Smooth muscle cell (in vitro differentiated cells): ENCODE data around the gene SEMA5B. TPM values are rescaled to one million over a fixed set of nuclear protein-coding genes. Genes with fewer than 3 reads are reported as not detected.

Experiments
- DNase-seq: peaks from one replicate; lab custom pipeline; 2025; ENCODE audit not compliant: unreplicated experiment; lab: John Stamatoyannopoulos, UW
- H2AFZ ChIP-seq: fragments of 200-600 bp; sonication (generic); 2 replicates; pipeline ENCODE4 v1.6.0; 2016; ENCODE audit warnings: antibody characterized with exemption, low read depth, mild to moderate bottlenecking
- H3F3A ChIP-seq: fragments of 200-600 bp; sonication (generic); 2 replicates; pipeline ENCODE4 v1.6.0; 2017; ENCODE audit warnings: antibody characterized with exemption, low read depth
- H3K27ac ChIP-seq: fragments of 200-600 bp; sonication (generic); 2 replicates; pipeline ENCODE4 v1.5.1; 2016; ENCODE audit warnings: low read depth, mild to moderate bottlenecking
- H3K27me3 ChIP-seq: fragments of 200-600 bp; sonication (generic); 2 replicates; pipeline ENCODE4 v1.6.1; 2016; ENCODE audit warnings: low read depth, mild to moderate bottlenecking
- H3K36me3 ChIP-seq: fragments of 200-600 bp; sonication (generic); 2 replicates; pipeline ENCODE4 v1.5.1; 2016; ENCODE audit warnings: low read depth
- H3K4me1 ChIP-seq: fragments of 200-600 bp; sonication (generic); 2 replicates; pipeline ENCODE4 v1.5.1; 2016; ENCODE audit warnings: low read depth
- H3K4me2 ChIP-seq: fragments of 200-600 bp; sonication (generic); 2 replicates; pipeline ENCODE4 v1.6.0; 2016; ENCODE audit warnings: mild to moderate bottlenecking
- H3K4me3 ChIP-seq: fragments of 200-600 bp; sonication (generic); 2 replicates; pipeline ENCODE4 v1.5.1; 2016; ENCODE audit warnings: mild to moderate bottlenecking
- H3K79me2 ChIP-seq: fragments of 200-600 bp; sonication (generic); 2 replicates; pipeline ENCODE4 v1.6.0; 2016; ENCODE audit warnings: low read depth, mild to moderate bottlenecking
- H3K9ac ChIP-seq: fragments of 200-600 bp; sonication (generic); 2 replicates; pipeline ENCODE4 v1.6.0; 2016; ENCODE audit warnings: low read depth
- H3K9me3 ChIP-seq: fragments of 200-600 bp; sonication (generic); replicated peaks from 2 replicates; pipeline ENCODE4 v1.5.1; 2016; ENCODE audit warnings: low read depth
- H4K20me1 ChIP-seq: fragments of 200-600 bp; sonication (generic); 2 replicates; pipeline ENCODE4 v1.6.0; 2016; ENCODE audit warnings: low read depth
- CTCF ChIP-seq: fragments of 200-600 bp; sonication (generic); IDR thresholded peaks from 2 replicates; pipeline ENCODE4 v1.5.1; 2017; ENCODE audit warnings: borderline replicate concordance, mild to moderate bottlenecking, antibody characterized with exemption; ENCODE audit not compliant: insufficient read depth, poor library complexity, severe bottlenecking
- polyA plus RNA-seq: library from polyadenylated mRNA; unstranded; fragments of >200 nt; fragmentation: Nextera tagmentation; extraction: Ambion mirVana; gene quantifications from 2 replicates; pipeline ENCODE4 v1.2.1, GENCODE V29; 2016
- total RNA-seq: library from RNA; depleted of rRNA; stranded (reverse); fragments of >200 nt; gene quantifications from 2 replicates; pipeline ENCODE4 v1.2.3, GENCODE V29; 2014

The SEMA5B gene
- total and polyA plus RNA-seq, 2 experiments from 2014 or later, result not detected

DNA sequence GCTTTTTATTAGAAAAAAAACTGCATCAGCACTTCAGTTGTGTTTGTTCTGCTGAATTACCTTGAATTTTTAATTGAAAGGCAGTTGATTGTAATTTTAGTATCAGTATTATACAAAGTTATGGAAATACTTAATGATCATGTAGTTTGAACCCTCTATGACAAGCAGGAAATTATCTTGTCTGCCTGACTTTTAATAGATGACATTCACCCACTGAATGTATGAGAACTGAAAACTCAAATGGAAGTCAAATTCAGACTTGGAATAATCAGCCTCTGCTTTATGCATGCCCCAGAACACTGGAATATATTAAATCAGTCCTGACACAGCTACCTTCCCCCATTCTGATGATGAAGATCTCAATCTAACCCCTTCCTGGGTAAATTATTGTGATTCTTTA lies 159.2 kb downstream of the SEMA5B start:
- H3F3A ChIP-seq, result no peaks in the 10 kb centered on the region

GRCh38 chr3:122864498-122864897 lies 163.1 kb downstream of the SEMA5B start:
- H2AFZ ChIP-seq, result no peak overlapping the region
- H3K4me3 ChIP-seq, result no peak overlapping the region
- H3K36me3 ChIP-seq, result no peaks in the 10 kb centered on the region
- DNase-seq, result no peak
- no peaks in the 10 kb centered on the region for H3F3A ChIP-seq
- no peaks in the 10 kb centered on the region for H3K27me3 ChIP-seq
- no peak overlapping the region for H3K27ac ChIP-seq
- no peak for TF ChIP-seq CTCF
- no peaks in the 10 kb centered on the region for H3K79me2 ChIP-seq
- H3K4me2 ChIP-seq, result no peak overlapping the region
- no peaks in the 10 kb centered on the region for H3K9me3 ChIP-seq
- no peaks in the 10 kb centered on the region for H4K20me1 ChIP-seq
- H3K9ac ChIP-seq, result no peak overlapping the region
- H3K4me1 ChIP-seq, result no peaks in the 10 kb centered on the region

More for the DNA sequence above, 159.2 kb downstream of the SEMA5B start:
- Histone ChIP-seq H3K27me3 (no peaks in the 10 kb centered on the region), H3K4me3 (no peak overlapping the region), H3K9ac (no peak overlapping the region), H3K4me1 (no peaks in the 10 kb centered on the region), H3K36me3 (no peaks in the 10 kb centered on the region), H2AFZ (no peak overlapping the region), H3K79me2 (no peaks in the 10 kb centered on the region), H3K9me3 (no peaks in the 10 kb centered on the region), H3K4me2 (no peak overlapping the region), H4K20me1 (no peaks in the 10 kb centered on the region), H3K27ac (no peak overlapping the region)
- TF ChIP-seq CTCF, result no peak
- no peak for DNase-seq

DNA sequence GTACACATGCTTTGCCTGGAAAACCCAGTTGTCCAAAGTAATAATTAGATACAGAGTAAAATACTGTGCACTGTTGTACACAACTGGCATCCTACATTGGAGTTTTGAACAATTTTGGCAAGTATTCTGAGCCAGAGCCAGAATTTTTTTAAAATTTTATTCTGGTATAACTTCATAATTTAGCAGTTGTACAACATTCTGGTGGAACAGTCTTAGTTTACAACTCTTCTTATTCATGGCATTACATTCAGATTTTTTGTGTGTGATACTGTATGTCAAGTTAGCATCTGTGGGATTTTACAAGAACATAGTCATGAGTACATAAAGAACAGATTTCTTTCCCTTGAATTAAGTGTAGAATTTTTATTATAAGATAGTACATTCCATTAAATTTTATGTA lies 165.2 kb downstream of the SEMA5B start:
- Histone ChIP-seq H3K4me2 (no peak overlapping the region), H3K27ac (no peak overlapping the region), H3K36me3 (no peaks in the 10 kb centered on the region), H3K9me3 (no peaks in the 10 kb centered on the region), H3K4me1 (no peaks in the 10 kb centered on the region), H3K4me3 (no peak overlapping the region), H3K9ac (no peak overlapping the region), H4K20me1 (no peaks in the 10 kb centered on the region), H3K79me2 (no peaks in the 10 kb centered on the region), H3F3A (no peaks in the 10 kb centered on the region), H2AFZ (no peak overlapping the region), H3K27me3 (no peaks in the 10 kb centered on the region)
- DNase-seq, result no peak
- no peak for TF ChIP-seq CTCF

Other genes starting within 250 kb of the SEMA5B start
- gene HSPBAP1, start 233.9 kb downstream of the SEMA5B start, total RNA-seq, result 3.6 and 4.8 TPM in 2 replicates
- 2.7 and 5.4 TPM in 2 replicates for gene HSPBAP1, start 233.9 kb downstream of the SEMA5B start, polyA plus RNA-seq
- gene SLC49A4, start 232.7 kb downstream of the SEMA5B start, total RNA-seq, result 18.1 and 19.5 TPM in 2 replicates
- 7.8 and 10.2 TPM in 2 replicates for gene SLC49A4, start 232.7 kb downstream of the SEMA5B start, polyA plus RNA-seq
- 65.4 and 85.7 TPM in 2 replicates for gene PDIA5, start 39.3 kb upstream of the SEMA5B start, total RNA-seq
- gene PDIA5, start 39.3 kb upstream of the SEMA5B start, polyA plus RNA-seq, result 96.9 and 102 TPM in 2 replicates
- 30.7 and 43.2 TPM in 2 replicates for gene SEC22A, start 174.2 kb upstream of the SEMA5B start, total RNA-seq
- 19.3 and 34.2 TPM in 2 replicates for gene SEC22A, start 174.2 kb upstream of the SEMA5B start, polyA plus RNA-seq